ENCODE data around the gene CCSER1. TPM values are rescaled to one million over a fixed set of nuclear protein-coding genes. Genes with fewer than 3 reads are reported as not detected.

The CCSER1 gene
- polyA plus RNA-seq, 1 donor from 2014 or later: 20.8 TPM

GRCh38 chr4:90421161-90421560 is 294.0 kb downstream of the CCSER1 start:
- TF ChIP-seq CTCF (IDR thresholded peaks at IDR 0.05; ENCODE audit: poor library complexity, severe bottlenecking) (no peak), REST (IDR thresholded peaks at IDR 0.05; ENCODE audit: borderline replicate concordance) (no peak), SMC3 (conservative IDR thresholded peaks at IDR 0.05; ENCODE audit: poor library complexity) (no peak), MXI1 (conservative IDR thresholded peaks at IDR 0.05; ENCODE audit: poor library complexity, severe bottlenecking) (no peak), RAD21 (conservative IDR thresholded peaks at IDR 0.05) (no peak), POLR2AphosphoS5 (IDR thresholded peaks at IDR 0.05) (no peak), TAF1 (IDR thresholded peaks at IDR 0.05; ENCODE audit: low read depth) (no peak), EP300 (conservative IDR thresholded peaks at IDR 0.05; ENCODE audit: poor library complexity, severe bottlenecking) (no peak), EZH2 (IDR thresholded peaks at IDR 0.05; ENCODE audit: borderline replicate concordance, insufficient read depth, low read length, poor library complexity, severe bottlenecking) (no peak)
- no peak overlapping the region for H3K27ac ChIP-seq (ENCODE audit: low read length)
- H2AFZ ChIP-seq (ENCODE audit: low read depth, low read length): no peak overlapping the region

GRCh38 chr4:90425893-90426292 is 298.7 kb downstream of the CCSER1 start:
- Histone ChIP-seq H3K27ac (ENCODE audit: low read length) (no peak overlapping the region), H3K4me3 (ENCODE audit: low read length) (no peak overlapping the region), H2AFZ (ENCODE audit: low read depth, low read length) (no peak overlapping the region), H3K27me3 (ENCODE audit: insufficient read depth, low read depth, low read length) (no peaks in the 10 kb centered on the region), H3K4me2 (ENCODE audit: low read length) (no peak overlapping the region), H3K9me3 (ENCODE audit: low read length) (no peaks in the 10 kb centered on the region), H4K20me1 (ENCODE audit: insufficient read depth) (no peaks in the 10 kb centered on the region), H3K9me2 (ENCODE audit: insufficient read depth, low read length) (no peaks in the 10 kb centered on the region), H3K9ac (ENCODE audit: low read length) (no peak overlapping the region), H3K36me3 (ENCODE audit: insufficient read depth, low read length) (no peaks in the 10 kb centered on the region), H3F3A (ENCODE audit: insufficient read depth, low read length, poor library complexity, severe bottlenecking) (no peaks in the 10 kb centered on the region), H3K79me2 (replicated peaks; ENCODE audit: insufficient read depth, low read length) (no peaks in the 10 kb centered on the region)
- TF ChIP-seq EP300 (conservative IDR thresholded peaks at IDR 0.05; ENCODE audit: poor library complexity, severe bottlenecking) (no peak), REST (IDR thresholded peaks at IDR 0.05; ENCODE audit: borderline replicate concordance) (no peak), RAD21 (conservative IDR thresholded peaks at IDR 0.05) (no peak), EZH2 (IDR thresholded peaks at IDR 0.05; ENCODE audit: borderline replicate concordance, insufficient read depth, low read length, poor library complexity, severe bottlenecking) (no peak), MXI1 (conservative IDR thresholded peaks at IDR 0.05; ENCODE audit: poor library complexity, severe bottlenecking) (no peak), POLR2AphosphoS5 (IDR thresholded peaks at IDR 0.05) (no peak), CTCF (IDR thresholded peaks at IDR 0.05; ENCODE audit: poor library complexity, severe bottlenecking) (no peak), TAF1 (IDR thresholded peaks at IDR 0.05; ENCODE audit: low read depth) (no peak)

More at GRCh38 chr4:90421161-90421560, 294.0 kb downstream of the CCSER1 start:
- no peaks in the 10 kb centered on the region for H3K9me3 ChIP-seq (ENCODE audit: low read length)
- H3K4me3 ChIP-seq (ENCODE audit: low read length): no peak overlapping the region
- H3K79me2 ChIP-seq (replicated peaks; ENCODE audit: insufficient read depth, low read length): no peaks in the 10 kb centered on the region
- no peaks in the 10 kb centered on the region for H3F3A ChIP-seq (ENCODE audit: insufficient read depth, low read length, poor library complexity, severe bottlenecking)
- H3K9ac ChIP-seq (ENCODE audit: low read length): no peak overlapping the region
- H3K36me3 ChIP-seq (ENCODE audit: insufficient read depth, low read length): no peaks in the 10 kb centered on the region
- H3K9me2 ChIP-seq (ENCODE audit: insufficient read depth, low read length): no peaks in the 10 kb centered on the region
- H3K27me3 ChIP-seq (ENCODE audit: insufficient read depth, low read depth, low read length): no peaks in the 10 kb centered on the region
- no peak overlapping the region for H3K4me2 ChIP-seq (ENCODE audit: low read length)
- H4K20me1 ChIP-seq (ENCODE audit: insufficient read depth): no peaks in the 10 kb centered on the region

Measured in neural cell (in vitro differentiated cells).